ENCODE measurements around the gene EZH1.

The EZH1 gene

DNA sequence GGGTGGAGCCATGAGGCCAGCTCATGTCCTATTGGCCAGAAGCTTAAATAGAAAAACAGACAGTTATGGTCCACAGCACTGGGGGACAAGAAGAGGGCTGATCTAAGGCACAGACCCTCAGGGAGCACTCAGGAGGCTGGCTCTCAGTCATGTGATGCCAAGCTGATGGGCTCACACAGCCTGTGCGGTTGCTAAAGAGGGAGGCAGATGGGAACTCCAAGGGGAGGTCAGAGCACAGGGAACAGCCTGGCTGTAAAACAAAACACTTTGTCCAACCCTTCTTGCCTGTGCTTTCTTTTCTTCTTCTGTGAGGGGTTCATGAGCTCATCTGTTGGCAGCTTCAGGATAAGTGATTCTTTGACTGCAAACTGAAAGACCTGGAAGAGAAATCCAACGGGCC lies 35.3 kb downstream of the EZH1 start:
- DNase-seq (ENCODE audit: low read depth): no peak

DNA sequence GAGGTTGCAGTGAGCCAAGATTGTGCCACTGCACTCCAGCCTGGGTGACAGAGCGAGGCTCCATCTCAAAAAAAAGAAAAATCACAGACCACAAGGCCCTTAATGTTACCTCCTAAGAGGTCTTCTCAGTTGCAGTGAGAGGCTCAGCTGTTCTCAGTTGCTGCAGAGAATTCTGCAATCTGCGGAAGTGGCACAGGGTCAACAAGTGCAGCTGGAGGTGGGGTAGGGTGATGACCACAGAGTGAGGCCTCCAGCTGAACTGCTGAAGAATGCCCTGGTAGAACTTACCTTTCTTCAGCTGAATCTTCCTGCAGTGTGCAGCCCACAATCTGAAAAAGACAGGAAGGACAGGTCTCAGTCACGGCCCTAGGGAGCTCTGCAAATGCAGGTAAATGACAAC lies 36.3 kb downstream of the EZH1 start:
- no peak for DNase-seq (ENCODE audit: low read depth)

DNA sequence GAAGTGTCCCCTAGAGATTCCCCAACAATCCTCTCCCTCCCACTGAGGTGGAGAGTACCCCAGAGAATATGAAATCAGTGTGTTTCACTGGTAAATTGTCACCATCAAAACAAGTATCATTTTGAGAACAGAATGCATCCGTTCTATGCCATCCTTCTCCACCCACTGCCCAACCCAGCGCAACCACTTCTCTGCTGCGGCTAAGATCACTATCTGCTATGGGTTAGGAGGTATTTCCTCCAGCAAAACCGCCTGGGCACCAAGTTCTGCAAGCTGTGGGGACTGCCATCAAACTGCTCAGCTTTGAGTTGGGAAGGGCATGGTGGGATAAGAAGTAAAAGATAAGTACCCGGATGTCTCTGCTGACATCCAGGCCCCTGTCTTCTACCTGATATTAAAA lies 38.1 kb downstream of the EZH1 start:
- no peak for DNase-seq (ENCODE audit: low read depth)

DNA sequence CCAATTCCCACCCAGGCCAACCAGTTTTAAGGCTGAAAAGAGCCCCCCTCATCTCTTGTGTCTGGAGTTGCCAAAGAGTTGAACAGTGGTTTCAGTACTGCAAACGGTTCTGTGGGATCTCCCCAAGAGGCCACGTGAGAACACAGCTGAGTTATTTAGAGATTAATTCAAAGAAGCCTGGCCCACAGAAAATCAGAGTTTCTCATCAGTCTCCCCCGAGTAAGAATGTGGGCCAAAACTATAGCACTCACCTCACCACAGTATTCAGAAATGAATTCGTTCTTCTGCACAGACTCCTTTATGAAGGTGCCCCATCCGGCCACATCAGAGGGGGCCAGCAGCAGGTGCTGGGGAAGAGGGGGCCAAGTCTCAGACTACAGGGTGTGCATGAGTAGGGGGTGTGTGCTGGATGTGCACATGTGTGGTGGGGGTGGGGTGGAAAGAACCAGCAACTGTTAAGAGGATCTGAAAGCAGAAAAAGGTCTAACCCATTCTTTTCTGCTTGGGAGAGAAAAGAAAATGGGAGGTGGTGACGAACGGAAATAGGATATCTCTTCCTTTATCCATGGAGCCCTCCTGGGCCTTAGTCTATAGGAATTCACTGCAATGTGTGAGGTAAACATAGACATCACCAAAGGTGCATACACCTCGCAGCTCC lies 39.9 kb downstream of the EZH1 start:
- DNase-seq (ENCODE audit: low read depth): no peak

DNA sequence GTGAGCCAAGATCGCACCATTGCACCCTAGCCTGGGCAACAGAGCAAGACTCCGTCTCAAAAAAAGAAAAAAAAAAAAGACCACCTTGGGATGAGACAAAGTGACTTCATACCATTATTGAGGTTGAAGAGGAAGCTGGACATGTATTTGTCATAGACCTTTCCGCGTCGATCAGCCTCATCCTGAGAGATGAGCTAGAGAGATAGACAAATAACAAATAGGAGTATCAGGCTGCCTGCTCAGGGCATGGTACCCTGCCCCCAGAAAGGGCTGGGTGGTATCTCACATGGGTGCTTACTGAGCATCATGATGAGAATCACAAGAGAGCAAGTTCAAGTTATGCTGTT lies 40.4 kb downstream of the EZH1 start:
- no peak for DNase-seq (ENCODE audit: low read depth)

DNA sequence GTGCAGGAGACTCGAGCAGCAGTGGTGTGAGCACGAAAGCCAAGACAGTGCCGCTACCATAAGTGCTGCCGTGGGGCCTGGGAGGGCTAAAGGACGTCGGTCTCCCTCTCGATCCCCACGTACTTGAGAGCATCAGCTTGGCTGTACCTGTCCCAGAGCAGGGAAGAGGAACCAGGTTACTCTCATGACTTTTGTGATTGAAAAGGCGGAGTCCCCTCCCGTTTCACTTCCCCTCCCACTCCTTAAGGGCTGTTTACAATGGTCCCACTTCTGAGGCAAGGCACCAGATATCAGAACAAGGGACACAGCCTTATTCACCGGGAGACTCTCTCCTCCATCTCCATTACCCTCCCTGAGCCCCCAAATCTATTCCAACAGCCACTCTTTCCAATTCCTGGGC lies 42.4 kb downstream of the EZH1 start:
- DNase-seq (ENCODE audit: low read depth): no peak

DNA sequence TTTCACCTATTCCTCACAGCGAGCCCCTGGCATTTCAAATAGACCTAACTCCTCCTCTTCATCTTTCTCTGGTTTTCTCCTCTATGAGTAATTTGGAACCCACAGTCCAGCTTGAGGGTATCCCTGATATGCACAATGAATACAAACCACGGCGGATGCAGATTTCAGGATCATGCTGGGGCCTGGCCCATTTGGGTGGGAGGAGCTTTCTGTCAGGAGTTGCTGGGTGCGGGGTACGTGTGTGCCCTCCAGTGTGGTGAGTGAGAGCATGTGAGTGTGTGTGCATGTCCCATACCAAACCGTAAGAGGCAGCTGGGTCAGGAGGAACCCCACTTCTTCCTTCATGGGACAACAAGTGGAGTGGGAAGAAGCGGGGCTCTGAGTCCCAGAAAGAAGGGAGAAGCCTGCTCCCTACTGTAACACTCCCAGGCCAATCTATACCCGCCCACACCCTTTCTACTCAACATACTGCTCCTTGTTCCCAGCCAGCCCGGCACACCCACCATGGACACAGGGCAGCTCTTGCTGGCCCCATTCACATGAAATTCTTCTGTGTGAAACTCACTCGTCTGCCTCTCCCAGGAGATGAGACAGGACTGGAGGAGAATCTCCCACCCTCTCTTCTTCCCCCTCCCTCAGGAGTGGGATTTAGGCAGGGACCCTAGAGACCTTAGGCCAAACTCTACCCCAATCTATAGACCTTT lies 44.1 kb downstream of the EZH1 start:
- DNase-seq (ENCODE audit: low read depth): no peak

DNA sequence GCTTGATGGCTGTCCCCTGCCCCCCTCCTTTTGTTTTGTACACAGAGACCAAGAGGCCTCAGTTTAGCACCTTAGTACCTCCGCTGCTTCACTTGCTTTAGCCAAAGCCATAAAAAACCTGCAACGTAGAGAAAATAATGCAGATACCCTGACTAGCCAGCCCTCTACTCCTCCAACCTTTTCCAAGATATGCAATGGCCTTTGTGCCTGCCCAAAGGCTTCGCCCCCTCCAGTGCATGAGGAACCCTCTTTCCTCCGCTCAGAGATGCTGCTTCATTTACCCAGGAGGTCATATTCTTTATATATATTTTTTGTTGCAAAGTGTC lies 45.5 kb downstream of the EZH1 start:
- no peak for DNase-seq (ENCODE audit: low read depth)

DNA sequence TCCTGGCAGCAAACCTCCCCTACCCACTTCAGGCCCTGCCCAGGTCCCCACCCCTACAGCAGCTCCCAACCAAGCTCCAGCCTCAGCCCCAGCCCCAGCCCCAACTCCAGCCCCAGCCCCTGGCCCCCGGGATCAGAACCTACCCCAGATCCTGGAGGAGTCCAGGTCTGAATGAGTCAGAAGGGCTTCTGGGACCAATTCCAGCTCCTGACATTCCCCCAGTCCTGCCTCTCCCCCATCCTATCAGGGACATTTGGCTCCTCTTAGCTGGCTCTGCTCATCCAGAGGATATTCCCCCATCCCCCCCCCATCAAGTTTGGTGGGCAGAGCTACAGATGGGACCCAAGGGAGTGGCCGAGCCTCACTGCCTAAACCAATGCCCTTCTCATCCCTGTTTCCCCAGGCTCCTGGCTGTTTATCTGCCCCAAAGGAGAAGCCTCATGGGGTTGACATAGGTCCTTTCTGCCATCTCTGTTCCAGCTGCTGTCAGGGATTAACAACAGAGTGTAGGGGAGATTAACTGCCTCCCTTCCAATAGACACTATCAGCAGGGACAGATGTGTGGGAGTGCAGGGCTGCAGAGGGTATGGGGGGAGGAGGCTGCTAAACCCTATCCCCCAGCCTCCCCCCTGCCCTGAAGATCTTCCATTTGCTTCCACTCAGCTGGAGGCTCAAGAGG lies 46.0 kb downstream of the EZH1 start:
- peak; percentile 61 for DNase-seq (ENCODE audit: low read depth)

DNA sequence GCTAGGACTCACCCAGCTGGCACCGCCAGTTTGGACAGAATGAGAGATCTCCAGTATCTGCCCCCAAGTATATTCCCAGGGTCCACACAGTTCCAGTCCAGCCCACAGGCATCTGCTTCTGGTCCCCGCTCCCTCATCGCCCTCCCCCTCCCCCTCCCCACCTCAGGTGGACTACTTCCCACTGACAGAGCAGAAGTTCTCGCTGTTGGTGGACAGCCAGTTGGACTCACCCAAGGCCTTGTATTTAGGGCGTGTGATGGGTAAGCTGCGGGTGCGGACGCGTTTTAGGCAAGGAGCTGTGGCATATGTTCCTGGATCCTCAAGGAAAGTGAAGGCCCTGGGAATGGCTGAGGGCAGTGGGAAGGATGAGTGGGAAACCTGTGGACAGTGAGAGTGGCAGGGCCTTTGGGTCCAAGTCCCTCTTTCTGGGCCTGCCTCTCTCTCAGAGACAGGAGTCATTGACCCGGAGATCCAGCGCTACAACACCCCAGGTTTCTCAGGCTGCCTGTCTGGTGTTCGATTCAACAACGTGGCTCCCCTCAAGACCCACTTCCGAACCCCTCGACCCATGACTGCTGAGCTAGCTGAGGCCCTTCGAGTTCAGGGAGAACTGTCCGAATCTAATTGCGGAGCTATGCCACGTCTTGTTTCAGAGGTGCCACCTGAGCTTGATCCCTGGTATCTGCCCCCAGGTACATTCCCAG lies 47.6 kb downstream of the EZH1 start:
- DNase-seq (ENCODE audit: low read depth): no peak

DNA sequence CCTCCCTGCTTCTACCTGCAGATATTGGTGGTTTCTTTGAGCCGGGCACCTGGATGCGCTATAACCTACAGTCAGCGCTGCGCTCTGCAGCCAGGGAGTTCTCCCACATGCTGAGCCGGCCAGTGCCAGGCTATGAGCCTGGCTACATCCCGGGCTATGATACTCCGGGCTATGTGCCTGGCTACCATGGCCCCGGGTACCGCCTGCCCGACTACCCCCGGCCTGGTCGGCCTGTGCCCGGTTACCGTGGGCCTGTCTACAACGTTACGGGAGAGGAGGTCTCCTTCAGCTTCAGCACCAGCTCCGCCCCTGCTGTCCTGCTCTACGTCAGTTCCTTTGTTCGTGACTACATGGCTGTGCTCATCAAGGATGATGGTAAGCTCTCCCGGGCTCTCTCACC lies 49.3 kb downstream of the EZH1 start:
- DNase-seq (ENCODE audit: low read depth): no peak

DNA sequence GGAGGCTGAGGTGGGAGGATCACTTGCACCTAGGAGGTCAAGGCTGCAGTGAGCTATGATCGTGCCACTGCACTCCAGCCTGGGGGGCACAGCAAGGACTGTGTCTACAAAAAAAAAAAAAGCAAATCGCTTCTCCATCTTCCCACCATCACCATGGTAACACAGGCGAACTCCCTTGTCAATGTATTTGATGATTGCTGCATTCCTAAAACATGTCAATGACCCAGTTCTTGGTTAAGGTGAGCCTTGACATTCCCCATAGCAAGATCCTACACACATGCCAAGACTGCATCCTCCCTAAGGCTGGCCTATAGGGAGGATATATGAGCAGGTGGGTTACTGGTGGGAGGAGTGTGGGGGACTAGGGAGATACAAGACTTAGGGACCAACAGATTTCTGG lies 50.3 kb downstream of the EZH1 start:
- DNase-seq (ENCODE audit: low read depth): no peak

DNA sequence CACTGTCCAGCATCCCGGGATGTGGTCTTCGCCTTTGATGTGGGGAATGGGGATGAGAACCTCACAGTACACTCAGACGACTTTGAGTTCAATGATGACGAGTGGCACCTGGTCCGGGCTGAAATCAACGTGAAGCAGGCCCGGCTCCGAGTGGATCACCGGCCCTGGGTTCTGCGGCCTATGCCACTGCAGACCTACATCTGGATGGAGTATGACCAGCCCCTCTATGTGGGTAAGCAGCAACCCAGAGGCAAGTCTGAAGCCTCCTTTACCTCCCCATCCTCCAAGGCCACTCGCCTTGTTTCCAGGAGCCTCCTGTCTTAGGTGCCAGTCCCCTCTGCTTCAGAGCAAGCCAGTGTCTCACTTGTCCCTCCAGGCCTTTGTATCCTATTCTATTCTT lies 52.4 kb downstream of the EZH1 start:
- no peak for DNase-seq (ENCODE audit: low read depth)

DNA sequence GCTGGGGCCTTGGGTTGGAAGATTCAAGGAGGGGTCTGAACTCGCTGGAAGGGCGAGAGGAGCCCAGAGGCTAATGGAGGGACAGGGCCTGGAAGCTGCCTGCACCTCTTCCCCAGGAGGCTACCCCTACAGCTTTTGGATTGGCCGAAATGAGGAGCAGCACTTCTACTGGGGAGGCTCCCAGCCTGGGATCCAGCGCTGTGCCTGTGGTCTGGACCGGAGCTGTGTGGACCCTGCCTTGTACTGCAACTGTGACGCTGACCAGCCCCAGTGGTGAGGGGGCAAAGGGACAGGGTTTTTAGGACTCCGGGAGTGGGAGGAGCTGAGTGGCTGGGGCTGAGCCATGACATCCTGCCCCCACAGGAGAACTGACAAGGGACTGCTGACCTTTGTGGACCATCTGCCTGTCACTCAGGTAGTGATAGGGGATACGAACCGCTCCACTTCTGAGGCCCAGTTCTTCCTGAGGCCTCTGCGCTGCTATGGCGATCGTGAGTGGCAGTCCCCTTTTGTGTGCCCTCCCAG lies 53.8 kb downstream of the EZH1 start:
- no peak for DNase-seq (ENCODE audit: low read depth)

DNA sequence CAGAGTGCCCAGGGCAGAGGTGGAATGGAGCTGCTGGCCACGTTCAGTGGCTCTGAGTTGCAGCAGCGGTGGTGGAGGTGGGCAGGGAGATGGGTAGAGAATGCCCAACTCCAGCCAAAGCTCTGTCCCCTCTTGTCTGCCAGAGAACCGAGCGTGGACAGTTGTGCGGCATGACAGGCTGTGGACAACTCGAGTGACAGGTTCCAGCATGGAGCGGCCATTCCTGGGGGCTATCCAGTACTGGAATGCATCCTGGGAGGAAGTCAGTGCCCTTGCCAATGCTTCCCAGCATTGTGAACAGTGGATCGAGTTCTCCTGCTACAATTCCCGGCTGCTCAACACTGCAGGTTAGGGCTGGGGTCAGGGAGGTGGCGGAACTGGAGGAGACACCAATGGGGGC lies 54.2 kb downstream of the EZH1 start:
- no peak for DNase-seq (ENCODE audit: low read depth)

DNA sequence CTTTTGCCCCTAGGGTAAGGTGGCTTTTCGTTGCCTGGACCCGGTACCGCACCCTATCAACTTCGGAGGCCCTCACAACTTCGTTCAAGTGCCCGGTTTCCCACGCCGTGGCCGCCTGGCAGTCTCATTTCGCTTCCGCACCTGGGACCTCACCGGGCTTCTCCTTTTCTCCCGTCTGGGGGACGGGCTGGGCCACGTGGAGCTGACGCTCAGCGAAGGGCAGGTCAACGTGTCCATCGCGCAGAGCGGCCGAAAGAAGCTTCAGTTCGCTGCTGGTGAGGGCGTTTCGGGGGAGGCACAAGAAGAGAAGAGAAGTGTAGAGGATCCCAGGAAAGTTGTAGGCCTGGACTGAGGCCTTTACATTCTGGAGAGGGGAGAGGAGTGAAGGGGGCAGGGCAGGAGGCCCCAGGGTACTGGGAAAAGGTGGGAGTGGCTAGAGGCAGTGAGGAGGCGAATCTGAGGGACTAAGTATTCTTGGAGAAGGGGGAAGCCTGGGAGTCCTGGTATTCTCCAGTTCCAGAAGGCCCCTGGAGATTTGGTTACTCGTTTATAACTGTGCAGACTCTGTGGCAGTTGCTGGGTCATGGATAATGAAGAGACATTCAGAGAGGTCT lies 57.0 kb downstream of the EZH1 start:
- no peak for DNase-seq (ENCODE audit: low read depth)

DNA sequence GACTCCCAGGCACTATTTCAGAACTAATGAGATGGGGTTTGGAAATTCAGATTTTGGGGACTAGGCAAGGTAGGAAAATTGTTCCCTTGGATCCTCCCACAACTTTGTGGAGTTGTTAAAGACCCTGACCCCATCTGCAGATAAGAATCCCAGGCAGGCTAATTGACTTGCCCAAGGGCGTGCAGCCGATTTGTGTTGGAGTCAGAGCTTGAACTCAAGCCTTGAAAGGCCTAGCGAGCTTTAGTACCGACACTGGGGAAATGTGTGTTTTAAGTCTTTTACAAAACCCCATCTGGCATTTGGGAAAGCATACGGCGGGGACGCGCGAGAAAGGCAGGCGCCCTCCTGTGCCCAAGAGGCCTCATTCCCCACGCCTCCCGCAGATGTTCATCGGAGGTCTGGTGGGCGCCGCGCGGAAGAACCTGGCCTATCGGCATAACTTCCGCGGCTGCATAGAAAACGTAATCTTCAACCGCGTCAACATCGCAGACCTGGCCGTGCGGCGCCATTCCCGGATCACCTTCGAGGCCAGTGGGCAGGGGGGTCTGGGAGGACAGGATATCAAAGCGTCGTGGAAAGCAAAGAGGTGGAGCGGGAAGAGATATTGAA lies 58.2 kb downstream of the EZH1 start:
- no peak for DNase-seq (ENCODE audit: low read depth)

DNA sequence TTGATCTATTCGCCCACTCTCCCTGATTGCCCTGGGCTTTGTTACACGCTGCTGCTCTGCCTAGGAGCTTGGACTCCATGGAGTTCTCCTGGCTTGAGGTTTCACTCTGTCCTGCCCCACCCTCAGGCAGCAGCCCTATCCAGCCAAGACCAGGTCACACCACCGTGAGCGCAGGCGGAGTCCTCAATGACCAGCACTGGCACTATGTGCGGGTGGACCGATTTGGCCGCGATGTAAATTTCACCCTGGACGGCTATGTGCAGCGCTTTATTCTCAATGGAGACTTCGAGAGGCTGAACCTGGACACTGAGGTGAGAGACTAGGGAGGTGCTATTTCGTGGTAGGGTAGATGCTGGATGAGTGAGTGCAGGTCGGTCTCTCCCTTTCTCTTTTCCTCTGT lies 59.0 kb downstream of the EZH1 start:
- no peak for DNase-seq (ENCODE audit: low read depth)

DNA sequence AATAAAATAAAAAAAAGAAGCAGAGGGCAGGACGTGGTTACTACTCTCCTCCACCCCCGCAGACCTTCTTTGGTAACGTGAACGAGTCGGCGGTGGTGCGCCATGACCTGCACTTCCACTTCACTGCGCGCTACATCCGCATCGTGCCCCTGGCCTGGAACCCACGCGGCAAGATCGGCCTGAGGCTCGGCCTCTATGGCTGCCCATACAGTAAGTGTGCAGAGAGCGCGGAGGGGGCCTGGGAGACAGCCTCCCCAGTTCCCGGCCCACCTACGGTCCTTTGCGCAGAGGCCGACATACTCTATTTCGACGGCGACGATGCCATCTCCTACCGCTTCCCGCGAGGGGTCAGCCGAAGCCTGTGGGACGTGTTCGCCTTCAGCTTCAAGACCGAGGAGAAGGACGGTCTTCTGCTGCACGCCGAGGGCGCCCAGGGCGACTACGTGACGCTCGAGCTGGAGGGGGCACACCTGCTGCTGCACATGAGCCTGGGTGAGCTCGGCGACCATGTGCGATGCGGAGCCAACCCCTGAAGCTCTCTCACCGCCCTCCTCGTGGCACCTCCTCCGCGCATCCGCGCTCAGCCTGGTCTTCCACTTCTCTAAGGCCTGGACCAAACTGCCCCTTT lies 59.8 kb downstream of the EZH1 start:
- no peak for DNase-seq (ENCODE audit: low read depth)

DNA sequence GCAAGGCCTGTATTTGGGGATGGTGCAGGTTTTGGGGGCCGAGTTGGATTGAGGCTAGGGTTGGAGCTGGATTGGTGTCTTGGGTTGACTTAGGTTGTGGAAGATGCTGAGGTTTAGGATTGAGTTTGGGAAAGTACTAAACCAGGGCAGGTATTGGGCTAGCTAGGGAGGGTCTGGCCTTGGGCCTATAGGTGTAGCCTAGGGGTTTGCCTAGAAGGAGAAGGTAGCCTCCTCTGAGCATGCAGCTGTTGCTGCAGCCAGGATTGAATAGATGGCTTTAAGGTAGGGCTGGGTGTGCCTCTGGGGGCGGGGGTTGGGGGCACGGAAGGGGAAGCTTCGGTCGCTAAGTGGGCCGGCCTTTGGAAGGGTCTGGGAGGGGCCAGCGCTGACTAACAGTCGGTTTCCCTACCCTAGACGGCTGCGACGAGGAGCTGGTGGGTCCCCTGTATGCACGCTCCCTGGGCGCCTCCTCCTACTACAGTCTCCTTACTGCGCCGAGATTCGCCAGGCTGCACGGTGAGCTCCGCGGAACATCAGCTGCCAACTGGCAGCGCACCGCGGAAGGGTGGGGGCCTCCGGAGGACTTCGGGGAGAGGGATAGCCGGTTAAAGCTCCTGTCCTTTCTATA lies 61.3 kb downstream of the EZH1 start:
- no peak for DNase-seq (ENCODE audit: low read depth)

DNA sequence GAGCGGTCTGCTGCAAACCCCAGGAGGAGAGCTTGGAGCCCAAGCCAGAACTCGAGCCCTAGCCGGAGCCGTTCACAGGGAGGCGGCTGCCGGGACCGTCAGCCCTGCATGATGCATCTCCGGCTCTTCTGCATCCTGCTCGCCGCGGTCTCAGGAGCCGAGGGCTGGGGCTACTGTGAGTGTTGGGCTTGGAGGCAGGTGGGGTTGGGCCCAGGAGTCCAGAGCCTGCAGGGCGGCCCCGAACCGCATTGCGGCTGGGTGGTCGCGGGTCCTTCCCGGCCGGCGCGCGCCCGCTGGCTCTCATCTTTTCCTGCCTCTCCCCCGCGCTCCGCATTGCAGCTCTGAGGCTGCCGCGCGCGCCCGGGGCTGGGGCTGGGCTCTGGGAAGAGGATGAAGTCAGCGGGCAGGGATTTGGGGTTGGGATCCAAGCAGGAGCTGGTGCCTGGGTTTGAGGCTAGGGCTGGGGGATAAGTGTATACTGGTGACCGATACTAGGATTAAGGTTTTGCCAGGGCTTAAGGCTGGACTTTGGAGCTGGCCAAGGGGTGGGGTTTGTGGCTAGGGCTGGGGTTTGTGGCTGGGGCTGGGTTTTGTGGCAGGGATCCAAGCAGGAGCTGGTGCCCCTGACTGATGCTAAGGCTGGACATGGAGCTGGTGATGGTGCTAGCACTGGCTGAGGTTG lies 62.0 kb downstream of the EZH1 start:
- no peak for DNase-seq (ENCODE audit: low read depth)
